ENCODE measurements around the gene GSK3A. TPM values are rescaled to one million over a fixed set of nuclear protein-coding genes. Genes with fewer than 3 reads are reported as not detected.

The GSK3A gene
- total RNA-seq, 1 experiment from 2014 or later: 46.0 TPM

GRCh38 chr19:42229301-42229854 is 13.0 kb downstream of the GSK3A start:
- in situ Hi-C loops (cut with HindIII; ENCODE audit: low pct_unique_long_range_greater_than_20kb, low sequenced_read_pairs) (no loop called here), intact Hi-C loops (cut with micrococcal nuclease; ENCODE audit: unreplicated experiment) (no loop called here)
- DNase-seq (ENCODE audit: low read depth, low spot score) (no peak), ATAC-seq (peak; percentile 5; the same call in 1 of the 2 replicates)
- ChIA-PET CTCF (interaction anchor here (1.0 kb wide), 1 partner anchor 108 kb away, joined by 3 read pairs; no protein-coding TSS in a partner anchor), POLR2A (no interaction called here)
- H3K4me1 ChIP-seq (ENCODE audit: control insufficient read depth, insufficient read depth, low read length): peaks cover 8% of the 10 kb centered on the region; the same call in 1 of the 2 replicates
- no peak overlapping the region for H3K27ac ChIP-seq (ENCODE audit: low read length)
- no peaks in the 10 kb centered on the region for H3K9me3 ChIP-seq (ENCODE audit: control insufficient read depth, insufficient read depth, low read depth, low read length)
- 0 out of 2 replicates have a peak, but pooled peaks cover 2% of the 10 kb centered on the region for H3K36me3 ChIP-seq (ENCODE audit: control insufficient read depth, insufficient read depth, low read length)
- no peaks in the 10 kb centered on the region for H3K27me3 ChIP-seq (ENCODE audit: control insufficient read depth, insufficient read depth, low read length)
- BruUV-seq (replicated peaks): no TSS peak
- no peak overlapping the region for H3K4me3 ChIP-seq (ENCODE audit: low read depth in 2 of 2, low read length in 2 of 2)
- TF ChIP-seq SIN3A (IDR thresholded peaks at IDR 0.05; ENCODE audit: borderline replicate concordance, insufficient read depth, low read depth, low read length): no peak
- TF ChIP-seq TCF7L2 (IDR thresholded peaks at IDR 0.05; ENCODE audit: low read depth, low read length): no peak
- TF ChIP-seq POLR2AphosphoS5 (IDR thresholded peaks at IDR 0.05; ENCODE audit: low read depth, low read length): no peak
- TF ChIP-seq REST (IDR thresholded peaks at IDR 0.05; ENCODE audit: insufficient read depth in 1 of 2, low read depth in 2 of 2, low read length in 1 of 2): no peak
- TF ChIP-seq CTCF (IDR thresholded peaks at IDR 0.05): no peak

GRCh38 chr19:42228641-42229040 is 13.8 kb downstream of the GSK3A start:
- TF ChIP-seq CTCF (IDR thresholded peaks at IDR 0.05) (no peak), TCF7L2 (IDR thresholded peaks at IDR 0.05; ENCODE audit: low read depth, low read length) (no peak), SIN3A (IDR thresholded peaks at IDR 0.05; ENCODE audit: borderline replicate concordance, insufficient read depth, low read depth, low read length) (no peak), POLR2AphosphoS5 (IDR thresholded peaks at IDR 0.05; ENCODE audit: low read depth, low read length) (no peak), REST (IDR thresholded peaks at IDR 0.05; ENCODE audit: insufficient read depth in 1 of 2, low read depth in 2 of 2, low read length in 1 of 2) (no peak)
- ATAC-seq (no peak), DNase-seq (ENCODE audit: low read depth, low spot score) (no peak)
- H3K4me3 ChIP-seq (ENCODE audit: low read depth in 2 of 2, low read length in 2 of 2): no peak overlapping the region
- ChIA-PET POLR2A (no interaction called here), CTCF (no interaction called here)
- no peak overlapping the region for H3K27ac ChIP-seq (ENCODE audit: low read length)
- no peaks in the 10 kb centered on the region for H3K9me3 ChIP-seq (ENCODE audit: control insufficient read depth, insufficient read depth, low read depth, low read length)
- H3K27me3 ChIP-seq (ENCODE audit: control insufficient read depth, insufficient read depth, low read length): no peaks in the 10 kb centered on the region
- no TSS peak for BruUV-seq (replicated peaks)
- intact Hi-C loops (cut with micrococcal nuclease; ENCODE audit: unreplicated experiment): no loop called here
- 0 out of 2 replicates have a peak, but pooled peaks cover 2% of the 10 kb centered on the region for H3K36me3 ChIP-seq (ENCODE audit: control insufficient read depth, insufficient read depth, low read length)
- in situ Hi-C loops (cut with HindIII; ENCODE audit: low pct_unique_long_range_greater_than_20kb, low sequenced_read_pairs): no loop called here
- H3K4me1 ChIP-seq (ENCODE audit: control insufficient read depth, insufficient read depth, low read length): peaks cover 8% of the 10 kb centered on the region; the same call in 1 of the 2 replicates

Measured in Panc1 (cell line).